B cell (primary cell): ENCODE measurements around the gene HOXA10. TPM values are rescaled to one million over a fixed set of nuclear protein-coding genes. Genes with fewer than 3 reads are reported as not detected.
A peak's percentile ranks its signal among the peaks of the same experiment; 100 is the strongest.

Experiments used
- ATAC-seq: fragments of 200-7000 bp; cut with Tn5 transposase; one replicate; pipeline ENCODE4 v1.10.0; 2021; ENCODE audit warnings: low read depth, mild to moderate bottlenecking, moderate number of reproducible peaks, moderate library complexity
- CTCF ChIA-PET: fragments of 350-600 bp; sonication (Branson Sonifier 250); formaldehyde crosslinking; loops from one replicate; lab custom pipeline; 2021; ENCODE audit warnings: antibody characterized with exemption, inconsistent platforms; lab: Charles Lee
- POLR2A ChIA-PET: fragments of 350-600 bp; sonication (Branson Sonifier 250); formaldehyde crosslinking; loops from one replicate; lab custom pipeline; 2021; ENCODE audit warnings: antibody characterized with exemption; lab: Charles Lee
- DNase-seq: peaks from one replicate; pipeline ENCODE4 v3.0.0; 2013
- H2AFZ ChIP-seq: 2 replicates; pipeline ENCODE4 v1.6.1; 2012; ENCODE audit warnings: mild to moderate bottlenecking, low read depth, low read length; ENCODE audit not compliant: insufficient read depth, poor library complexity, severe bottlenecking
- H3K27ac ChIP-seq, 2 donors: 1 replicate in 1 of 2; 2 replicates in 1 of 2; pipeline ENCODE4 v1.5.1; 2012 to 2013; ENCODE audit warnings: low read length in 2 of 2, mild to moderate bottlenecking in 2 of 2, moderate library complexity in 1 of 2
- H3K27me3 ChIP-seq, 4 experiments: fragments of 200-600 bp in 1 of 4; sonication (generic) in 1 of 4; replicated peaks in 1 of 4; 1 replicate in 2 of 4; 2 replicates in 2 of 4; pipeline versions ENCODE4 v1.6.1 to v1.7.0; 2013 to 2016; ENCODE audit warnings: low read length in 3 of 4, mild to moderate bottlenecking in 2 of 4, mixed read lengths in 1 of 4, moderate library complexity in 1 of 4; ENCODE audit not compliant: insufficient read depth in 4 of 4, control insufficient read depth in 3 of 4; ENCODE audit errors: control extremely low read depth in 1 of 4
- H3K36me3 ChIP-seq, 2 experiments: replicated peaks in 1 of 2; 1 replicate in 1 of 2; 2 replicates in 1 of 2; pipeline versions ENCODE4 v1.6.1 to v1.7.1; 2013; ENCODE audit warnings: low read length in 1 of 2; ENCODE audit not compliant: insufficient read depth in 2 of 2, control insufficient read depth in 1 of 2; ENCODE audit errors: control extremely low read depth in 1 of 2, extremely low read depth in 1 of 2
- H3K4me1 ChIP-seq, 2 donors: fragments of 200-600 bp in 1 of 2; sonication (generic) in 1 of 2; 1 replicate in 1 of 2; 2 replicates in 1 of 2; pipeline versions ENCODE4 v1.5.1 to v1.6.1; 2013 to 2017; ENCODE audit warnings: low read length in 2 of 2; ENCODE audit not compliant: control insufficient read depth in 2 of 2, insufficient read depth in 2 of 2
- H3K4me2 ChIP-seq: replicated peaks from 2 replicates; pipeline ENCODE3; 2012; ENCODE audit warnings: mild to moderate bottlenecking, low read depth, low read length; ENCODE audit not compliant: poor library complexity, severe bottlenecking
- H3K4me3 ChIP-seq, 5 experiments: fragments of 200-600 bp in 1 of 5; sonication (generic) in 1 of 5; 1 replicate in 3 of 5; 2 replicates in 2 of 5; pipeline versions ENCODE4 v1.5.1 to v1.7.0; 2011 to 2016; ENCODE audit warnings: low read length in 4 of 5, mild to moderate bottlenecking in 4 of 5, low read depth in 2 of 5, control low read depth in 1 of 5, moderate library complexity in 1 of 5; ENCODE audit not compliant: insufficient read depth in 1 of 5; ENCODE audit errors: control extremely low read depth in 1 of 5, extremely low read depth in 1 of 5
- H3K79me2 ChIP-seq: fragments of 200-600 bp; sonication (generic); one replicate; pipeline ENCODE4 v1.6.0; 2016; ENCODE audit warnings: low read length; ENCODE audit not compliant: control insufficient read depth, insufficient read depth
- H3K9ac ChIP-seq: fragments of 200-600 bp; sonication (generic); 2 replicates; pipeline ENCODE4 v1.6.1; 2017; ENCODE audit warnings: mild to moderate bottlenecking, low read length, moderate library complexity
- H3K9me3 ChIP-seq, 3 donors: one replicate each; pipeline versions ENCODE4 v1.6.1 to v1.7.1; 2013; ENCODE audit warnings: low read length in 2 of 3; ENCODE audit not compliant: control insufficient read depth in 2 of 3, insufficient read depth in 1 of 3; ENCODE audit errors: control extremely low read depth in 1 of 3
- H4K20me1 ChIP-seq: 2 replicates; pipeline ENCODE4 v1.6.0; 2012; ENCODE audit warnings: mild to moderate bottlenecking, low read length; ENCODE audit not compliant: insufficient read depth, control insufficient read depth, poor library complexity, severe bottlenecking
- H3K27ac Mint-ChIP-seq: one replicate; pipeline ENCODE4 v1.8.0; 2021; ENCODE audit warnings: mixed read lengths
- H3K27me3 Mint-ChIP-seq: one replicate; pipeline ENCODE4 v1.8.0; 2021; ENCODE audit warnings: mixed read lengths
- H3K4me1 Mint-ChIP-seq: one replicate; pipeline ENCODE4 v1.8.0; 2021; ENCODE audit warnings: mixed read lengths
- H3K4me3 Mint-ChIP-seq: one replicate; pipeline ENCODE4 v1.8.0; 2021; ENCODE audit warnings: mixed read lengths
- H3K9me3 Mint-ChIP-seq: one replicate; pipeline ENCODE4 v1.8.0; 2022; ENCODE audit warnings: mixed read lengths; ENCODE audit not compliant: insufficient read depth
- CTCF ChIP-seq: fragments of 200-600 bp; IDR thresholded peaks from one replicate; pipeline ENCODE4 v1.8.0; 2022; ENCODE audit warnings: antibody characterized with exemption, mild to moderate bottlenecking
- EZH2 ChIP-seq: IDR thresholded peaks from 2 replicates; pipeline ENCODE4 v1.6.1; 2012; ENCODE audit warnings: borderline replicate concordance, low read depth, mild to moderate bottlenecking, moderate library complexity, low read length; ENCODE audit not compliant: insufficient read depth, poor library complexity, severe bottlenecking
- WGBS: methylation state at CpG from one replicate; pipeline ENCODE4 v1.1.5; 2013; ENCODE audit warnings: missing lambda C conversion rate; ENCODE audit not compliant: insufficient coverage; 5-methylcytosine and 5-hydroxymethylcytosine counted together
- intact Hi-C: fragments of 100-400 bp; cut with micrococcal nuclease; formaldehyde crosslinking; loops from one replicate; pipeline ENCODE4 v1.10.0; 2022
- polyA plus RNA-seq: library from polyadenylated mRNA; depleted of rRNA; stranded (reverse); fragments of >200 nt; gene quantifications from 2 replicates; pipeline ENCODE4 v1.2.3, GENCODE V29; 2012
- total RNA-seq, 2 donors: library from RNA; stranded (reverse); fragments of 120-200 nt in 1 of 2; gene quantifications; 1 replicate in 1 of 2; 2 replicates in 1 of 2; pipeline versions ENCODE4 v1.2.3 to v1.2.4, GENCODE V29; 2013 to 2022

HOXA10 gene
- total and polyA plus RNA-seq, 2 donors (not counting 1 experiment from before 2014, with no cell fraction given): not detected

GRCh38 chr7:27147199-27148030 is 26.7 kb downstream of the HOXA10 start, which contains the start of gene HOXA6:
HOXA6 (minus strand) TSS chr7:27147774; CDS start chr7:27147749, 25 bp downstream.
- peak within 1 kb of the TSS in 4 of 5 experiments; percentile 2 to 30 (median 22) for H3K4me3 ChIP-seq
- no peak for ATAC-seq
- H3K4me1 Mint-ChIP-seq: peaks cover 36% of the 10 kb centered on the region
- peak within 1 kb of the TSS; percentile 69 for H3K4me2 ChIP-seq
- H3K9ac ChIP-seq: peak within 1 kb of the TSS; percentile 50
- H3K9me3 ChIP-seq: peaks cover 0 to 75% (median 0%) of the 10 kb centered on the region in 3 donors
- TF ChIP-seq EZH2 (peak; percentile 35), CTCF (no peak)
- POLR2A ChIA-PET: no interaction called here
- H4K20me1 ChIP-seq: no peaks in the 10 kb centered on the region
- peak within 1 kb of the TSS; percentile 20 for H3K27ac Mint-ChIP-seq
- DNase-seq: peak; percentile 44
- peaks cover 0 to 89% (median 61%) of the 10 kb centered on the region in 4 experiments for H3K27me3 ChIP-seq
- WGBS: 19% methylated on average over 63 of the region's 63 CpGs
- CTCF ChIA-PET: interaction anchor here (1.2 to 6.9 kb wide), 5 partner anchors 15 to 465 kb away, joined by 3 to 52 read pairs (median 8); no protein-coding TSS in a partner anchor
- no peaks in the 10 kb centered on the region for H3K9me3 Mint-ChIP-seq
- H3K36me3 ChIP-seq: no peaks in the 10 kb centered on the region
- H3K4me1 ChIP-seq: peaks cover 45 to 47% of the 10 kb centered on the region in 2 donors
- no peak within 1 kb of the TSS for H3K27ac ChIP-seq
- peak within 1 kb of the TSS; percentile 80 for H3K4me3 Mint-ChIP-seq
- intact Hi-C loops: no loop called here
- H3K27me3 Mint-ChIP-seq: peaks cover 64% of the 10 kb centered on the region
- H2AFZ ChIP-seq: peak within 1 kb of the TSS; percentile 47
- no peaks in the 10 kb centered on the region for H3K79me2 ChIP-seq
